Skeletal muscle cell (primary cell): ENCODE measurements around the gene TCF25.
"Not testable (repeated sequence)": the region's sequence is repeated elsewhere in the genome, so short reads cannot be mapped to it uniquely, and the experiment has no call there.

Experiments
- DNase-seq: peaks from one replicate; pipeline ENCODE4 v3.0.0-alpha.2; 2010; ENCODE audit warnings: low read depth
- H3K4me3 ChIP-seq: 2 replicates; pipeline ENCODE4 v1.5.1; 2011; ENCODE audit warnings: low read depth, mild to moderate bottlenecking, control low read depth, low read length, moderate library complexity

TCF25 gene

GRCh38 chr16:89870440-89870839 lies 3.0 kb upstream of the TCF25 start:
- no peak for DNase-seq
- H3K4me3 ChIP-seq = no peak overlapping the region

- H3K4me3 ChIP-seq = no peak overlapping the region
- DNase-seq = no peak
Measured at GRCh38 chr16:89871895-89872294, 1.5 kb upstream of the TCF25 start.

GRCh38 chr16:89873972-89874689 lies 739 bp downstream of the TCF25 start:
- peak; percentile 86 for DNase-seq
- H3K4me3 ChIP-seq = peak overlapping the region; percentile 93

- not testable (repeated sequence) for DNase-seq, H3K4me3 ChIP-seq
Measured at GRCh38 chr16:89879123-89879522, 5.7 kb downstream of the TCF25 start.

- DNase-seq = no peak
- no peak overlapping the region for H3K4me3 ChIP-seq
Measured at GRCh38 chr16:89880477-89881367, 7.3 kb downstream of the TCF25 start.

- no peak for DNase-seq
- no peak overlapping the region for H3K4me3 ChIP-seq
Measured at GRCh38 chr16:89881368-89881730, 8.0 kb downstream of the TCF25 start.

GRCh38 chr16:89883346-89884040 lies 10.1 kb downstream of the TCF25 start:
- H3K4me3 ChIP-seq = no peak overlapping the region
- DNase-seq = no peak

GRCh38 chr16:89884041-89884421 lies 10.6 kb downstream of the TCF25 start:
- H3K4me3 ChIP-seq = no peak overlapping the region
- no peak for DNase-seq

- DNase-seq = no peak
- H3K4me3 ChIP-seq = no peak overlapping the region
Measured at GRCh38 chr16:89887243-89887642, 13.9 kb downstream of the TCF25 start.

- H3K4me3 ChIP-seq = no peak overlapping the region
- DNase-seq = no peak
Measured at GRCh38 chr16:89890200-89890599, 16.8 kb downstream of the TCF25 start.

GRCh38 chr16:89890886-89891657 lies 17.7 kb downstream of the TCF25 start:
- DNase-seq = no peak
- H3K4me3 ChIP-seq = no peak overlapping the region

GRCh38 chr16:89892055-89892630 lies 18.8 kb downstream of the TCF25 start:
- DNase-seq = no peak
- H3K4me3 ChIP-seq = no peak overlapping the region

GRCh38 chr16:89892635-89893034 lies 19.2 kb downstream of the TCF25 start:
- no peak overlapping the region for H3K4me3 ChIP-seq
- DNase-seq = no peak

- DNase-seq = no peak
- no peak overlapping the region for H3K4me3 ChIP-seq
Measured at GRCh38 chr16:89893642-89894548, 20.5 kb downstream of the TCF25 start.

- DNase-seq = no peak
- H3K4me3 ChIP-seq = no peak overlapping the region
Measured at GRCh38 chr16:89895482-89896250, 22.3 kb downstream of the TCF25 start.

GRCh38 chr16:89897204-89897603 lies 23.8 kb downstream of the TCF25 start:
- DNase-seq = no peak
- H3K4me3 ChIP-seq = no peak overlapping the region

GRCh38 chr16:89898201-89898967 lies 25.0 kb downstream of the TCF25 start:
- no peak for DNase-seq
- no peak overlapping the region for H3K4me3 ChIP-seq
